DOHH2 (cell line): Measurements from ENCODE around the gene PTGES3.
A peak's percentile ranks its signal among the peaks of the same experiment; 100 is the strongest.

ENCODE experiments used
- H3F3A ChIP-seq: fragments of 200-600 bp; sonication (generic), shearing (Covaris generic); 2 replicates; pipeline ENCODE4 v1.6.0; 2016; ENCODE audit warnings: antibody characterized with exemption, mild to moderate bottlenecking; ENCODE audit not compliant: control insufficient read depth, insufficient read depth
- H3K27ac ChIP-seq: fragments of 200-600 bp; sonication (generic); 2 replicates; pipeline ENCODE4 v1.5.1; 2014; ENCODE audit warnings: low read depth, mild to moderate bottlenecking, low read length, moderate library complexity
- H3K27me3 ChIP-seq: fragments of 200-600 bp; sonication (generic); 2 replicates; pipeline ENCODE4 v1.6.1; 2014; ENCODE audit warnings: mild to moderate bottlenecking, low read length, mixed read lengths; ENCODE audit not compliant: control insufficient read depth
- H3K36me3 ChIP-seq: fragments of 200-600 bp; sonication (generic); 2 replicates; pipeline ENCODE4 v1.6.1; 2014; ENCODE audit warnings: mild to moderate bottlenecking, low read length, moderate library complexity, mixed read lengths; ENCODE audit not compliant: control insufficient read depth
- H3K4me1 ChIP-seq: fragments of 200-600 bp; sonication (generic); 2 replicates; pipeline ENCODE4 v1.6.1; 2014; ENCODE audit warnings: mild to moderate bottlenecking, low read length, mixed read lengths; ENCODE audit not compliant: control insufficient read depth
- H3K4me2 ChIP-seq: fragments of 200-600 bp; sonication (generic); 2 replicates; pipeline ENCODE4 v1.6.0; 2014; ENCODE audit warnings: mild to moderate bottlenecking, low read length, moderate library complexity
- H3K4me3 ChIP-seq: fragments of 200-600 bp; sonication (generic); 2 replicates; pipeline ENCODE4 v1.5.1; 2014; ENCODE audit warnings: mild to moderate bottlenecking, low read length, mixed read lengths
- H3K79me2 ChIP-seq: fragments of 200-600 bp; sonication (generic); 2 replicates; pipeline ENCODE4 v1.6.1; 2014; ENCODE audit warnings: mild to moderate bottlenecking, low read length, mixed read lengths; ENCODE audit not compliant: control insufficient read depth
- H3K9me2 ChIP-seq: fragments of 200-600 bp; sonication (generic); replicated peaks from 2 replicates; pipeline ENCODE4 v1.6.1; 2014; ENCODE audit warnings: mild to moderate bottlenecking, low read length, mixed read lengths; ENCODE audit not compliant: control insufficient read depth
- H3K9me3 ChIP-seq: fragments of 200-600 bp; sonication (generic); 2 replicates; pipeline ENCODE4 v1.6.1; 2014; ENCODE audit warnings: antibody characterized with exemption, low read length, mixed read lengths; ENCODE audit not compliant: control insufficient read depth, insufficient read depth
- H4K20me1 ChIP-seq: fragments of 200-600 bp; sonication (generic); 2 replicates; pipeline ENCODE4 v1.6.0; 2014; ENCODE audit warnings: low read depth, mild to moderate bottlenecking, antibody characterized with exemption, low read length, moderate library complexity; ENCODE audit not compliant: control insufficient read depth, insufficient read depth
- EZH2phosphoT487 ChIP-seq: fragments of 200-600 bp; sonication (generic); IDR thresholded peaks from 2 replicates; pipeline ENCODE4 v1.6.1; 2017; ENCODE audit warnings: borderline replicate concordance, mild to moderate bottlenecking, antibody characterized with exemption, low read length, moderate library complexity, mixed read lengths
- TF ChIP-seq, protein P1 (sequence below): fragments of 200-600 bp; sonication (generic); IDR thresholded peaks from one replicate; pipeline ENCODE4 v1.5.1; 2014; ENCODE audit warnings: antibody characterized with exemption, mild to moderate bottlenecking, low read depth, low read length; ENCODE audit not compliant: poor library complexity, severe bottlenecking

The PTGES3 gene

DNA sequence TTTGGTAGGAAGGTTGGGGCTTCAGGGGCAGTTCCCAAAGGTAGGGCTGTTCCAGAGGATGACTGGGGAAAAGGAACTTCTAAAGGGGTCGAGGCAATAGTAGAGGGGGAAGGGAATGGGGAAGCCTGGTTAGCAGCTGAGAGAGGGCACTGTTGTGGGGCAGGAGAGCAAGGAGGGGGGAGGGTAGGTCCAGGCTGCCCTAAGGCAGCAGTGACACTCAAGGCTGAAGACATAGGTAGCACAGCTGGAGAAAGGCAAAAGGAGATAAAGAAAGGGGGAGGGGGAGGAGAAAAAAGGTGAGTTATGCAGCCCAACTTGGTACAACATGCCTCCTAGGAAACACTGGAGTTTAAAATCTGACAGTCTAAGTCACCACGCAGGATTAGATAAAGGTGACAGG is 33.1 kb upstream of the PTGES3 start:
- H3K27me3 ChIP-seq, result no peaks in the 10 kb centered on the region
- peak overlapping the region; percentile 50 for H3K27ac ChIP-seq
- peaks cover 40% of the 10 kb centered on the region for H3F3A ChIP-seq
- H3K9me3 ChIP-seq, result no peaks in the 10 kb centered on the region
- TF ChIP-seq, protein P1, sequence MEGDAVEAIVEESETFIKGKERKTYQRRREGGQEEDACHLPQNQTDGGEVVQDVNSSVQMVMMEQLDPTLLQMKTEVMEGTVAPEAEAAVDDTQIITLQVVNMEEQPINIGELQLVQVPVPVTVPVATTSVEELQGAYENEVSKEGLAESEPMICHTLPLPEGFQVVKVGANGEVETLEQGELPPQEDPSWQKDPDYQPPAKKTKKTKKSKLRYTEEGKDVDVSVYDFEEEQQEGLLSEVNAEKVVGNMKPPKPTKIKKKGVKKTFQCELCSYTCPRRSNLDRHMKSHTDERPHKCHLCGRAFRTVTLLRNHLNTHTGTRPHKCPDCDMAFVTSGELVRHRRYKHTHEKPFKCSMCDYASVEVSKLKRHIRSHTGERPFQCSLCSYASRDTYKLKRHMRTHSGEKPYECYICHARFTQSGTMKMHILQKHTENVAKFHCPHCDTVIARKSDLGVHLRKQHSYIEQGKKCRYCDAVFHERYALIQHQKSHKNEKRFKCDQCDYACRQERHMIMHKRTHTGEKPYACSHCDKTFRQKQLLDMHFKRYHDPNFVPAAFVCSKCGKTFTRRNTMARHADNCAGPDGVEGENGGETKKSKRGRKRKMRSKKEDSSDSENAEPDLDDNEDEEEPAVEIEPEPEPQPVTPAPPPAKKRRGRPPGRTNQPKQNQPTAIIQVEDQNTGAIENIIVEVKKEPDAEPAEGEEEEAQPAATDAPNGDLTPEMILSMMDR, result no peak
- TF ChIP-seq EZH2phosphoT487, result no peak
- H3K9me2 ChIP-seq, result no peaks in the 10 kb centered on the region
- peaks cover 54% of the 10 kb centered on the region for H4K20me1 ChIP-seq
- peak overlapping the region; percentile 97 for H3K4me2 ChIP-seq
- peaks cover 83% of the 10 kb centered on the region for H3K36me3 ChIP-seq
- peak overlapping the region; percentile 100 for H3K4me3 ChIP-seq
- H3K79me2 ChIP-seq, result peaks cover 87% of the 10 kb centered on the region
- H3K4me1 ChIP-seq, result peaks cover 86% of the 10 kb centered on the region

DNA sequence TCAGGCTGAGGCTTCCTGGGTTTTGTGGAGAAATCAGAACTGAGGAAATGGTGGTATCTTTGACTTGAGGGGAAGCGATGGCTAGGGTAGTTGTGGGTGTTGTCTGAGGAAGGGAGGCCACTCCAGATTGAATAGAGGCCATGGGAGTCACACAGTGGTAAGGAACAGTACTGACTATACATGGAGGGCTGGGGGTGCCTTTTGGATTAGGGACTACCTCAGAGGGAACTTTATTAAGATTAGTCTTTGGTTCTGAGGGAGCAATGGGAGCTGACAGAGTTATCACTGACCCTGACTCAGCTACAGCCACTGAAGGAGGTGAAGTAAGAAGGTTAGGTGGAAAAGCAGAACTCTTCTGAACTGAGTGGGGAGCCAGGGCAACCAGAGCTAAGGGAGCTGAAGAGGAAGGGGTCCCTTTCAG is 32.7 kb upstream of the PTGES3 start:
- H3K36me3 ChIP-seq, result peaks cover 88% of the 10 kb centered on the region

DNA sequence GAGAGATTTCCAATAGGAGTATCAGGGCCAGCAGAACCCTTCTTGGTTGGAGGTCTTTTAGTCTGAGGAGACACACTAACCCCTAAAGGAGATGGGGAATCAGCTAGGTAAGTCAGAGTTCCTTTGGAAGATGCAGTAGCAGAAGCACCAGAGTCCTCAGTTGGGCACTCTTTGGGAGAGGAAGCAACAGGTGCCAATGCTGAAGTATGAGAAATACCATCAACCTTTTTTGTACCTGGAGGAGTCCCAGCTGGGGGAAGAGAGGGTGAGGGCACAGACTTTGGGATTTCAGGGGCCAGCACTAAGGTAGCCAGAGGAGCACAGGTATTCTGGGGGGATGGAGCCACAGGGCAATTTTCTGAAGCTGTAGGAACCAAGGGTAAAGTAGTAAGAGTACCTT is 31.0 kb upstream of the PTGES3 start:
- H3K4me1 ChIP-seq, result peaks cover 96% of the 10 kb centered on the region
- H3K4me2 ChIP-seq, result peak overlapping the region; percentile 97
- no peaks in the 10 kb centered on the region for H3K9me3 ChIP-seq
- peaks cover 95% of the 10 kb centered on the region for H3K36me3 ChIP-seq
- no peaks in the 10 kb centered on the region for H3K9me2 ChIP-seq
- TF ChIP-seq, protein P1, result no peak
- no peak for TF ChIP-seq EZH2phosphoT487
- H3K79me2 ChIP-seq, result peaks cover 94% of the 10 kb centered on the region
- H3F3A ChIP-seq, result peaks cover 47% of the 10 kb centered on the region
- H4K20me1 ChIP-seq, result peaks cover 64% of the 10 kb centered on the region
- peak overlapping the region; percentile 50 for H3K27ac ChIP-seq
- peak overlapping the region; percentile 100 for H3K4me3 ChIP-seq
- H3K27me3 ChIP-seq, result no peaks in the 10 kb centered on the region

More for the DNA sequence above, 32.7 kb upstream of the PTGES3 start:
- Histone ChIP-seq H4K20me1 (peaks cover 54% of the 10 kb centered on the region), H3K79me2 (peaks cover 91% of the 10 kb centered on the region), H3K27me3 (no peaks in the 10 kb centered on the region), H3K27ac (peak overlapping the region; percentile 50), H3K4me2 (peak overlapping the region; percentile 97), H3K9me2 (no peaks in the 10 kb centered on the region), H3K9me3 (no peaks in the 10 kb centered on the region), H3K4me3 (peak overlapping the region; percentile 100), H3F3A (peaks cover 35% of the 10 kb centered on the region), H3K4me1 (peaks cover 86% of the 10 kb centered on the region)
- TF ChIP-seq EZH2phosphoT487, result no peak
- TF ChIP-seq, protein P1, result no peak

DNA sequence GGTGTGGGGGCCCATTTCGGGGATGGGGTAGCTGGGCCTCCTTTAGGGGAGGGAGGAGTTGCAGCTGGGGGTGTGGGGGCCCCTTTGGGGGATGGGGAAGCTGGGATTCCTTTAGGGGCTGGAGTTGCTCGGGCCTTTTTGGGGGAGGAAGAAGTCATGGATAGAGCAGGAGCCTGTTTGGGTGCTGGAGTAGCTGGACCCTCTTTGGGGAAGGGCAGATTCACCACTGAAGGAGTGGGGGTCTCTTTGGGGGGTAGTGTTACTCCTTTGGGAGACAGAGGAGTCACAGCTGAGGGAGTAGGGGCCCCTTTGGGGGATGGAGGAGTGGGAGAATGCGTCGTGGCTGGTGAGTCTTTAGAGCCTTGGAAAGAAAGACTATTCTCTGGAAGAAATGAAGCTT is 30.6 kb upstream of the PTGES3 start:
- H3K79me2 ChIP-seq, result peaks cover 90% of the 10 kb centered on the region
- peaks cover 96% of the 10 kb centered on the region for H3K4me1 ChIP-seq
- H3K27me3 ChIP-seq, result no peaks in the 10 kb centered on the region
- peak overlapping the region; percentile 50 for H3K27ac ChIP-seq
- H3K36me3 ChIP-seq, result peaks cover 95% of the 10 kb centered on the region
- H3K4me2 ChIP-seq, result peak overlapping the region; percentile 97
- H3K9me2 ChIP-seq, result no peaks in the 10 kb centered on the region
- peaks cover 50% of the 10 kb centered on the region for H3F3A ChIP-seq
- TF ChIP-seq, protein P1, result no peak
- no peak for TF ChIP-seq EZH2phosphoT487
- peak overlapping the region; percentile 100 for H3K4me3 ChIP-seq
- no peaks in the 10 kb centered on the region for H3K9me3 ChIP-seq
- peaks cover 62% of the 10 kb centered on the region for H4K20me1 ChIP-seq
